ENCODE measurements around the gene ST6GALNAC1.
"Not testable (repeated sequence)": the region's sequence is repeated elsewhere in the genome, so short reads cannot be mapped to it uniquely, and the experiment has no call there.

The ST6GALNAC1 gene

DNA sequence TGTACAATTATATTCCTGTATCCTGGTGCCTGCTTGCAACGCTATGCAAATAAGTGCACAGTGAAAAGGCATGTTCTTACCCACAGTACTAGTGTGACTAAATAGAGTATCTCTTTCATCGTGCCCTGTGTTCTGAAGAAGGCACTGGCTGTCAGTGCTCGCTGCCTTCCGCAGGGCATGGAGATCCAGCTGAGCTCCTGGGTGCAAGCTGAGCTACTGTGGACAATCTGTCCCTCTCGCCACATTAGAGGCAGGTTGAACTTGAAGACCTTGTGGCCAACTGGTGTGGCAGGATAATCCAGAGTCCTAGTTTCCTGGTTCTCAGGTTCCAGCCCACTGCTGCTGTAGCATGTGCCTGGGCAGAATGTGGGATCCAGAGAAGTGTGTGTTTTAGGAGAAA, 1.9 kb upstream of the ST6GALNAC1 start:
- in situ Hi-C loops (cut with MboI; ENCODE audit: low sequenced_read_pairs) = no loop called here

GRCh38 chr17:76644995-76645394, 1.4 kb upstream of the ST6GALNAC1 start:
- in situ Hi-C loops (cut with MboI; ENCODE audit: low sequenced_read_pairs) = no loop called here

GRCh38 chr17:76642994-76643393, 563 bp downstream of the ST6GALNAC1 start:
- in situ Hi-C loops (cut with MboI; ENCODE audit: low sequenced_read_pairs) = no loop called here

GRCh38 chr17:76642032-76642561, 1.5 kb downstream of the ST6GALNAC1 start:
- in situ Hi-C loops (cut with MboI; ENCODE audit: low sequenced_read_pairs) = no loop called here

GRCh38 chr17:76641501-76641900, 2.1 kb downstream of the ST6GALNAC1 start:
- in situ Hi-C loops (cut with MboI; ENCODE audit: low sequenced_read_pairs) = no loop called here

DNA sequence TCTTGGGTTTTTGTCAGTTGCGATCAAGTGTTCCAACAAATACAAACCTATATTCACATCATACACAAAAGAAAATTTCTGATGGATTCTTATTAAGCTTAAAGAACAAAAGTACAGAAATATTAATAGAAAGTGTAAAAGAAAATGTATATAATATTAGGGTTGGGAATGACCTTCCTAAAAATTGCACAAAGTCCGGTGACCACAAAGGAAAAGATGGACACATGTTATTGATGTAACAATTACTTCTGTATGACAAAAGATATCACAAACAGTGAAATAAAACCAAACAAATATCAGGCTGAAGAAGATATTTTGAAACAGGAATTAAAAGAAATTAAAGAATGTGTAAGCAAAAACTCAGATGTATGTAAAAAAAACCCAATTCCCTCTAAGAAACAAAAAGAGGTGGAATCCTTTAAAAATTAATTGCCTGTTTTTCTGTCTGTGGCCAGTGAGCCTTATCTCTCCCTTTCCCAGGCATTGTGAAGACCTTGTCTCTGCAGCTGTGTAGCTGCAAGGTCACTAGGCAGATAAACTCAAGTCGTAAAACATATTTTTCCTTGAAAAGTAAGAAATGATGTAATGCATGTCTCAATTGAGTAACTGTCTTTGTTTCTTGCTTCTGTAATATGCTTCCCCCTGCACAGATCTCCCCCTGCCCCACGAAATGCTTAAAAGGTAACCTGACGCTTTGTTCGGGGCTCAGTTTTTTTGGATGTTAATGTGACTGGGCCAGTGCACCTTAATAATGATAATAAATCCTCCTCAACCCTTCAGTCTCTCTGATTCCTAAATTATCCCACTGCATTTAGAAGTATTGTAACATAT, 2.8 kb downstream of the ST6GALNAC1 start:
- in situ Hi-C loops (cut with MboI; ENCODE audit: low sequenced_read_pairs) = no loop called here

DNA sequence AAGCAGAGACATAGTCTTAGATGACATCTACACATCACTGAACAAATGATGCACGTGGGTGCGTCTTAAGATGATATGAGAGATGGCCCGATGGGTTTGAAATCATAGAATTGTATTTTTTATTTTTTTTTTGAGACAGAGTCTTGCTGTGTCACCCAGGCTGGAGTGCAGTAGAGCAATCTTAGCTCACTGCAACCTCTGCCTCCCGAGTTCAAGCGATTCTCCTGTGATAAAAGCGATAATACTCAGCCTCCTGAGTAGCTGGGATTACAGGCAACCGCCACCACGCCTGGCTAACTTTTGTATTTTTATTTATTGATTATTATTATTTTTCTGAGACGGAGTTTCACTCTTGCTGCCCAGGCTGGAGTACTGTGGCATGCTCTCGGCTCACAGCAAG, 5.3 kb downstream of the ST6GALNAC1 start:
- in situ Hi-C loops (cut with MboI; ENCODE audit: low sequenced_read_pairs) = no loop called here

DNA sequence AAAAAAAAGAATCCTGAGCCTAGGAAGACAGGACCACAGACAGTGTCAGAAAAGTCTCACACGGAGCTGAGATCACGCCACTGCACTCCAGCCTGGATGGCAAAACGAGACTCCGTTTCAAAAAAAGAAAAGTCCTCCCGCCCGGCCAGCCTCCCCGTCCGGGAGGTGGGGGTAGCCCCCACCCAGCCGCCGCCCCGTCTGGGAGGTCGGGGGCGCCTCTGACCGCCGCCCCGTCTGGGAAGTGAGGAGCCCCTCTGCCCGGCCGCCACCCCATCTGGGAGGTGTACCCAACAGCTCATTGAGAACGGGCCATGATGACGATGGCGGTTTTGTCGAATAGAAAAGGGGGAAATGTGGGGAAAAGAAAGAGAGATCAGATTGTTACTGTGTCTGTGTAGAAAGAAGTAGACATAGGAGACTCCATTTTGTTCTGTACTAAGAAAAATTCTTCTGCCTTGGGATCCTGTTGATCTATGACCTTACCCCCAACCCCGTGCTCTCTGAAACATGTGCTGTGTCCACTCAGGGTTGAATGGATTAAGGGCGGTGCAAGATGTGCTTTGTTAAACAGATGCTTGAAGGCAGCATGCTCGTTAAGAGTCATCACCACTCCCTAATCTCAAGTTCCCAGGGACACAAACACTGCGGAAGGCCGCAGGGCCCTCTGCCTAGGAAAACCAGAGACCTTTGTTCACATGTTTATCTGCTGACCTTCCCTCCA, 6.9 kb downstream of the ST6GALNAC1 start:
- in situ Hi-C loops (cut with MboI; ENCODE audit: low sequenced_read_pairs) = not testable (repeated sequence)

GRCh38 chr17:76635659-76636360, 7.7 kb downstream of the ST6GALNAC1 start:
- in situ Hi-C loops (cut with MboI; ENCODE audit: low sequenced_read_pairs) = no loop called here

DNA sequence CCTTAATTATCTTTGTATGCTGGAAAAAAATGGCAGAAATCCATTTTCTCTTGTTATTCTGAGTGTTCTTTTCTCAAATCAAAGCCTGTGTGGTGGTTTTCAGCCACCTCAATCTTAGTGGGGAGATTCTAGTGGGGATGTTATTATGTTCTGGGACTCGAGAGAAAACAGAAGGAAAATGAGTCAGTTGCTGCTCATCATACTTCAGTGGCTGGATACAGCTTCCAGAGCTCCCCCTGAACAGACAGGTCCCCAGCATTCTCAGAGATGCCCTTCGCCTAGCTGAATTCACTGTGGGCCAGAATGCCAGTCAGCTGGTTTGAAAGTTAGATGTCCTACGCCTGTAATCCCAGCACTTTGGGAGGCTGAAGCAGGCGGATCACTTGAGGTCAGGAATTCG, 8.5 kb downstream of the ST6GALNAC1 start:
- in situ Hi-C loops (cut with MboI; ENCODE audit: low sequenced_read_pairs) = no loop called here

DNA sequence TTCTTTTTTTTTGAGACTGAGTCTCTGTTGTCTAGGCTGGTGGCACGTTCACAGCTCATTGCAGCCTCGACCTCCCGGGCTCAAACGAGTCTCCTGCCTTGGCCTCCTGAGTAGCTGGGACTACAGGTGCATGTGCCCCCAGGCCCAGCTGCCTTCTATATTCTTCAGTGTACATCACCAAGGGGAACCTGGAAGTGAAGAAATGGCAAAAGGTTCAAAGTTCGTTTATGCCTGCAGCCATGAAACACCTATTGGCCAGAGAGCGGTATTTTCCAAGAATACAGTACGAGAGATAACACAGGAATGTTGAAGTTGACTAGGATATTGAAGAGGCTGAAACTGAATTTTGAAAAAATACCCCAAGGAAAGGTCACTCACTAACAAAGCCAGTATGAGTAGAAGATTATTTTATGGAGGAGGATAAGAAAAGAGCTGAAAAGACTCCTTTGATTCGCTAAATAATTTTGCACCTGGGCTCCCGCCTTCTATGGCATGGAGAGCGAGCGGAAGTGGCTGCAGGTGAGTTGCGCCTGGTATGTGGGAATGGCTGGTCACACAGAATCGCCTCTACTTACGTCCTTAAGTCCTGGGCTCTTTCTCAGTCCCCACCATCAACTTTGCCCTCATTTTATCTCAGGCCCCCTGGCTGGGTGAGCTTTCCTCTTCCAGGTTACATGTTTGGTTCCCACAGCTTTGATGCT, 9.8 kb downstream of the ST6GALNAC1 start:
- in situ Hi-C loops (cut with MboI; ENCODE audit: low sequenced_read_pairs) = no loop called here

DNA sequence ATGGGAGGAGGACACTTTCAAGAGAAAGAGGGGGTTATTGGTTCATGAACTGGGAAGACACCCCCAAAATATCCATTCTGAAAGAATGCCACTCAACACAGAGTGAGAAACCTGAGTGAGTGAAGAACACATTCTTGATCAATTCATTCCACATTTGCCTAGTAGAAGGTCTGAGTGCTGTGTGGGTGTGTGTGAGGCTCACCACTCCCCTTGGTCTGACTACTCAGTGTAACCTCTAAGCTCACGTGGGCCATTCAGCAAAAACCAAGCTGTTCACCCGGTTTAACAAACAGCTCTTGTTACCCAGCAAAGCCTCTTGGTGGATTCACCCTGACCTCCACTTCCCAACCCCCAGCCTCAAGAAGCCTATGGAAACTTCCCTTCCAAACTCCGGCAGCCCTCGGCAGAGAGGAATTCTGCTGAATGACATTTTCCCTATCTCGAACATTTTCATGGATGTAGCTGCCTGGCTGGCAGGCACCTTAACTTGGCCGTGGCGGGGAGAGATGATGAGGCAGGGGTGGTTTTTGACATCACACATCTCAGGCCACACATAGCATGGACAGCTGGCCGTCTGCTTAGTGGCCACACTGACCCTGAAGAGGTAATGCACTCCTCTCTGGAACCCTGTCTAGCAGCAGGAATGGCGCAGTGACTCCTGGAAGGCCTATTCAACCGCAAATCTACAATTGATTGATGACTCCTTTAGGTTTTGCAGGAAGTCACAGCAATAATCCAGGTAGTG, 11.6 kb downstream of the ST6GALNAC1 start:
- in situ Hi-C loops (cut with MboI; ENCODE audit: low sequenced_read_pairs) = no loop called here

GRCh38 chr17:76630151-76630550, 13.4 kb downstream of the ST6GALNAC1 start:
- in situ Hi-C loops (cut with MboI; ENCODE audit: low sequenced_read_pairs) = no loop called here

DNA sequence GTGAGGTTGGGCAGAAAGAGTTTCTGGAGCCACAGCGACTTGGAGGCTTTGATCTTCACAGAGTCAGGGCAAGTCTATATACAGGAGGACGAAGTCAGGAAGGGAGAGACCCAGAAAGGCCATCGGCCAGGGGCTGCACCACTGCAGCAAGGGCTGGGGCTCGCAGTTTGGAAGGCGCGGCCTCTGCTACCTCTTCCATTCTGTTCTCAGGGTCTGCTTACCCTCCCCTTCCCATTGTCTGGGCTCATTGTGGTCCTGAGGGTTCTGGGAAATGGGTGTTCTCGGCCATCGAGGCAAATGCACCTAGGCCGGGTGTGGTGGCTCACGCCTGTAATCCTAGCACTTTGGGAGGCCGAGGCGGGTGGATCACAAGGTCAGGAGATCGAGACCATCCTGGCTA, 16.0 kb downstream of the ST6GALNAC1 start:
- in situ Hi-C loops (cut with MboI; ENCODE audit: low sequenced_read_pairs) = no loop called here

GRCh38 chr17:76626442-76626841, 17.1 kb downstream of the ST6GALNAC1 start:
- in situ Hi-C loops (cut with MboI; ENCODE audit: low sequenced_read_pairs) = no loop called here

GRCh38 chr17:76625496-76625895, 18.1 kb downstream of the ST6GALNAC1 start:
- in situ Hi-C loops (cut with MboI; ENCODE audit: low sequenced_read_pairs) = no loop called here

DNA sequence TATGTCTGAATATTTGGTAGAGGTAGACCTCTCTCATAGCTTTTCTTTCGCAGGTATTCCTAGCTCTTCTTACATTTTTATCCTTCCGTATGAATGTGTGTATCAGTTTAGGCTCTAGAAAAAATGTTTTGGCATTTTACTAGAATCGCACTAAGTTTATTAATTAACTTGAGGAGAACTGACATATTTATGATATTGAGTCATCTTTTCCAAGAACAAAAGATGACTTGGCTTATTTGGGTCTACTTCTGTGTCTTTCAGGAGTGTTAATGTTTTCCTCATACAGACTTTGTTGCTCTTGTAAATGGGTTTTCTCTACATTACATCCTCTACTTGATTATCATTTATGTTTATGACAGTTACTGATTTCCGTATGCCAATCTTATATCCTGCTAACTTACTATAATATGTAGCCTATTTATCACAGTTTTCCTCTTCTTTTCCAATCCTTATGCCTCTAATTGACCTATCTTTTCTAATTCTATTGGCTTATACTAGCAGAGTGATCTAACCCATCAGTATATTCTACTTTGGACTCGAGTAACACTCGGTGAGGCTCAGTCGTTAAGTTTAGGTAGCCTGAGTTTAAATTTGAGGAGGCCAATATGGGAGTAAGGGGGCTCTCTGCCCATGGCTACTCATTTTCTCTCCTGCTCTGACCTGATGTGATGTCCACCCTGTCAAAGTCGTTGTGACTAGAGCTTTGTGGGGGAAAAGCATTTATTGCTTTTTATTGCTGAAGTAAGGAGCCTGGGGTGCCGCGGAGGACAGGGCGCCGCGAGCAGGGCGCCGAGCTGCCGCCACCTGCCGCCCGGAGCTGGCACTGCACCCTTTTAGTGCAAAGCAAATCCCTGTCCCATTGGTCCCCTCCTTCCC, 20.0 kb downstream of the ST6GALNAC1 start:
- in situ Hi-C loops (cut with MboI; ENCODE audit: low sequenced_read_pairs) = no loop called here

DNA sequence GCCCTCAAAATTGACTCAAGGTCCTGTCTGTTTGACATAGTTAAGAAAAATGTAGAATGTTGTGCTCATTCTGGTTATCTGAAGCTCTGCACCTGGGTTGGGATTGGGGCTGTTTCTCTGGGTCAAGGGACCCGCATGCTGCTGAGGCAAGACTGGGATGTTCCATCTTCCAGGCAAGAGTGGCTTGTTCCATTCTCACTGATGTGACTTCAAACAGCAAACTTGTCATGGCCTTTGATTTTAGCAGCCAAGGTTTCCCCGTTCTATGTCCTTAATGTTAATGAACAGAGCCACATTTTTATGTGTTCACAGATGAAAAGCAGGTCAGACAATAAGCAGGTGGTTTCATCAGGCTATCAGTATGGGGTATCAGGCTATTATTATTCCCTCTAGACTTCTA, 25.7 kb downstream of the ST6GALNAC1 start:
- in situ Hi-C loops (cut with MboI; ENCODE audit: low sequenced_read_pairs) = no loop called here

Measured in HL-60/S4 treated with retinoic acid at 250 ng/mL for 4 days and 3 days (cell line).